Activated CD4-positive, CD25-positive, alpha-beta regulatory T cell treated with anti-CD3 and anti-CD28 coated beads, Interleukin-2, amount 50 U/mL, for 72 hours (primary cell): ENCODE data around the gene DLX2.

Source experiments
- DNase-seq: peaks from one replicate; pipeline ENCODE4 v3.0.0; 2021

DLX2 gene

DNA sequence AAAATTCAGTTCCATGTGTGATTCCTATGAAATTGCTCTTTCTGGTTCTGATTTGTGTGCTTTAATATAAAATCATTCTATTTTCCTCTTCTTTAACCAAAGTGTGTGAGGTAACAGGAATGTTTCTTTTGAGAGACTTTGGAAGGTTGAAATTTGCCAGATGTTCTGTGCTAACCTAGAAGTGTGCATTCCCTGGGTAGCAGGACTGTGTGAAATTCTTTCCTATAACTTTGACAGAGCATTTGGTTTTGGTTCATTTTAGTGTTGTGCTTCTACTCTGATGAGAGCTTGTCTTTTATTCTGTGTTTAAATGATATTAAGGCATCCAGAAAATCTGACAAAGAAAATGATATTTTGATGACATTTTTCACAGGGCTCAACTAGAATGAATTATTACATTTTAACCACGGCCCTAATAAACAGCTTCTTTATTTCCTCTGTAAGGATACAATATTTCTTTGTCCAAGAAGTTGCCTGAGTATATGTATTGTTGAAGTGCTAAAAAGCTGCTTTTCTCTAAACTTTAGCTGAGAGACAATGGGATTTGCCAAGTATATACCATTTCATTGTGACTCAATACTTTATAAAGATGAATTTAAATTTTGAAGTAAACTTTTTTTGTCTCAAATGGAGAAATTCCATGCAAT, 52.1 kb downstream of the DLX2 start:
- DNase-seq: no peak

DNA sequence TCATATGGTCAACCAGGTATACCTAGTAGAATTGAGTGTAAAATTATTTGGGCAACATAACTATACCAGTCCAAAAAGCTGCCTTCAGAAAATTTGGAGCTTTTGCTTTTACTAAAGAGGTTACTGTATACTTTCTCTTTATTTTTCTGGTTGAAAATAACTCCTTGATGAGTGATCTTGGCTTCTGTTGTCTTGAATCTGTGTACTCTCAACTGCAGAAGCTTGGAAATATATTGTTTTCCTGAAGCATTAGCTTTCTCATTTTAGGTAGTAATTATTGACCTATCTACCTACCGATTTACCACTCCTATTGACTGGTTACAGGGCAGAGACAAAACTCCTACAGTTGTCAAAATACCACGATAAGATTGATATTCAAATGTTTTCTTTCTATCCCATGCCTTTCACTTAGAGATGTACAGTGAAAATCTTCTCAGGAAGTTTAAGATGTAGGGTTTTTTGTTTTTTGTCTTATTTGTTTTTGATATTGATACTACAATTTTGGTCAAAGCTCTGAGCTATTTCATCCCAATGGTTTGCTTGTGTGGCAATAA, 53.1 kb downstream of the DLX2 start:
- no peak for DNase-seq
